ENCODE measurements around the gene PCCA. TPM values are rescaled to one million over a fixed set of nuclear protein-coding genes. Genes with fewer than 3 reads are reported as not detected.

The PCCA gene
- total and polyA plus RNA-seq, 9 donors, result 23.5 to 62.4 (median 45.8) TPM

DNA sequence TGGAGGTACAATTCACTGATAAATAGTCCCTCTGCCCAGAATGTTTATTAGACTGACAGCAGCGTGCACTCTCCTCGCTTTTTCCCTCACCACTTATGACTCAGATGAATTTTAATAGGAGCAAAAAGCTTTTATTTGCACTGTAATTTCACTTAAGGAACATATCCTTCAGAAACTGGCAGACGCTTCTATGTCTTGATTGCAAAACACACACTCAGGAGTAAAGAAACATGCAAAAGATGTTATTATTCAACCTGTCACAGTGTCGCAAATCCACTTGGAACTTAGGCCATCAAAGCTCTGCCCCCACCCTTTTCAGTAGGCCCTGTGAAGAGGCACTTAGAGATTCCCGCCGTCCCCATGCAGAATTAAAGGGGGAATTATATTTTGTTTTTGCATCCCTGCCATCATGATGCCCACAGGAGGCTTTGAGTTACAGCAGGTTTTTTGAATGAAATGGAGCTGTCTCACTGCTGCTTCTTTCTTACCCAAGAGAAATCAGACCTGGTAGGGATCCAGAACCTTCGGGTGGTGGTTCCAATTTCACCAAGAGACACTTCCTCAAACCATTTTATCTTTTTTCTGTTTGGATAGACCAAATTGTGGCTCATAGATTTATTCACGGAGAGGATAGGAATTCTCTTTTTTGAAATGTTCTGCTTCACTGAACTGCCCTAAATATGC is 425.2 kb downstream of the PCCA start:
- H3K4me1 ChIP-seq (ENCODE audit: insufficient read depth), result no peaks in the 10 kb centered on the region
- intact Hi-C loops (cut with DNase I), result loop anchor here (5.0 to 10.0 kb wide), 5 partner anchors 399 to 859 kb away; no protein-coding TSS in a partner anchor
- H3K36me3 ChIP-seq, result no peaks in the 10 kb centered on the region
- no peaks in the 10 kb centered on the region for H3K9me3 ChIP-seq
- H3K27ac ChIP-seq, result no peak overlapping the region
- TF ChIP-seq POLR2A (IDR thresholded peaks at IDR 0.05) (no peak), EP300 (IDR thresholded peaks at IDR 0.05) (no peak)
- TF ChIP-seq, protein P1, sequence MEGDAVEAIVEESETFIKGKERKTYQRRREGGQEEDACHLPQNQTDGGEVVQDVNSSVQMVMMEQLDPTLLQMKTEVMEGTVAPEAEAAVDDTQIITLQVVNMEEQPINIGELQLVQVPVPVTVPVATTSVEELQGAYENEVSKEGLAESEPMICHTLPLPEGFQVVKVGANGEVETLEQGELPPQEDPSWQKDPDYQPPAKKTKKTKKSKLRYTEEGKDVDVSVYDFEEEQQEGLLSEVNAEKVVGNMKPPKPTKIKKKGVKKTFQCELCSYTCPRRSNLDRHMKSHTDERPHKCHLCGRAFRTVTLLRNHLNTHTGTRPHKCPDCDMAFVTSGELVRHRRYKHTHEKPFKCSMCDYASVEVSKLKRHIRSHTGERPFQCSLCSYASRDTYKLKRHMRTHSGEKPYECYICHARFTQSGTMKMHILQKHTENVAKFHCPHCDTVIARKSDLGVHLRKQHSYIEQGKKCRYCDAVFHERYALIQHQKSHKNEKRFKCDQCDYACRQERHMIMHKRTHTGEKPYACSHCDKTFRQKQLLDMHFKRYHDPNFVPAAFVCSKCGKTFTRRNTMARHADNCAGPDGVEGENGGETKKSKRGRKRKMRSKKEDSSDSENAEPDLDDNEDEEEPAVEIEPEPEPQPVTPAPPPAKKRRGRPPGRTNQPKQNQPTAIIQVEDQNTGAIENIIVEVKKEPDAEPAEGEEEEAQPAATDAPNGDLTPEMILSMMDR (IDR thresholded peaks at IDR 0.05), result no peak
- H3K27me3 ChIP-seq, result no peaks in the 10 kb centered on the region
- DNase-seq, result no peak
- H3K4me3 ChIP-seq, result no peak overlapping the region
- WGBS, 3 donors, result 43 to 58% (median 49%) methylated on average over 8 of the region's 8 CpGs

DNA sequence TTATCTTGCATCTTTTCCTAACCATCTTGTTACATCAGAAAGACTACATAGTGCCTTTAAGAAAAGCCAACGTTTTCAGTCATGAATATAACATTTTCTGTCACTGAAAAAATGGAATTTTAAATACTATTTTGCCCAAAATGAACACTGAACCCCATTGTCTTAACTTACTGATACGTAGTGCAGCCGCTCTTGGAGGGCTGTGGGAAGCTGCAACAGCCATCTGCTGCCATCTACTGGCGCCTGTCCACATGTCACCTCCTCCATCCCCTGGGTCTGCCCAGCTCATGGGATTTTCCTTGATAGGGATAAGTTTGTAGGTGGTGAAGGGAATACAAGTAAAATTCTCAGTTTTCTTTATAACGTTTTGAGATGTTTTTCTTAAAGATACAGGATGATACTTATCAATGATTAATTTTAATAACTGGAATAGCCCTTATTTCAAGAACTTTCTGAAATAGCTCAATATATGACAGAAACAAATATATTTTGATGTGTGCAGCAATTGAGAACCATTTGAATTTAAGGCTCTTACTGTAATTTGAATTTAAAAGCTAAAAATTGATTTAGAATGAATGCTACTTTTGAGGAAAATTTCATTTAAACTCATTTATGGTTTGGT is 426.0 kb downstream of the PCCA start:
- H3K4me1 ChIP-seq (ENCODE audit: insufficient read depth), result no peaks in the 10 kb centered on the region
- no peak overlapping the region for H3K27ac ChIP-seq
- WGBS, 3 donors, result 0 to 1% (median 0%) methylated on average over 5 of the region's 5 CpGs
- no peaks in the 10 kb centered on the region for H3K9me3 ChIP-seq
- H3K27me3 ChIP-seq, result no peaks in the 10 kb centered on the region
- TF ChIP-seq, protein P1 (IDR thresholded peaks at IDR 0.05), result peak; percentile 49 to 73 (median 70)
- no peak for TF ChIP-seq EP300 (IDR thresholded peaks at IDR 0.05)
- H3K36me3 ChIP-seq, result no peaks in the 10 kb centered on the region
- peak; percentile 77 to 88 (median 85) for DNase-seq
- no peak overlapping the region for H3K4me3 ChIP-seq
- intact Hi-C loops (cut with DNase I), result loop anchor here (5.0 to 10.0 kb wide), 5 partner anchors 400 to 860 kb away; no protein-coding TSS in a partner anchor

DNA sequence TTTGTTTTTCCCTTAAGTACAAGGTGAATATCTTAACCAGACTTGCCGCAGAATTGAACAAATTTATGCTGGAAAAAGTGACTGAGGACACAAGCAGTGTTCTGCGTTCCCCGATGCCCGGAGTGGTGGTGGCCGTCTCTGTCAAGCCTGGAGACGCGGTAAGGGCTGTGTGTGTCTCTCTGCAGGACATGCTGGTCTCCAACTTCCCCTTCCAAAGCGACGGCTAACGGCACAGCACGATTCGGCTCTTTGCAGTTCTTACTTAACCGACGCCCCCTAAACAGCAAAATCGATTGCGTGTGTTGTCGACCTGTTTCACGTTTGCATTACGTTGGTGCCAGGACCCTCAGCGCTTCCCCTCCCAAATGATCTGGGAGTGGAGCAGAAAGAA is 426.5 kb downstream of the PCCA start:
- intact Hi-C loops (cut with DNase I), result loop anchor here (10.0 kb wide), 4 partner anchors 401 to 861 kb away; no protein-coding TSS in a partner anchor
- H3K9me3 ChIP-seq, result no peaks in the 10 kb centered on the region
- no peaks in the 10 kb centered on the region for H3K36me3 ChIP-seq
- WGBS, 3 donors, result 34 to 54% (median 48%) methylated on average over 20 of the region's 20 CpGs
- no peak overlapping the region for H3K27ac ChIP-seq
- TF ChIP-seq EP300 (IDR thresholded peaks at IDR 0.05), result no peak
- no peak for TF ChIP-seq POLR2A (IDR thresholded peaks at IDR 0.05)
- TF ChIP-seq, protein P1 (IDR thresholded peaks at IDR 0.05), result no peak
- DNase-seq, result no peak
- no peaks in the 10 kb centered on the region for H3K4me1 ChIP-seq (ENCODE audit: insufficient read depth)
- no peak overlapping the region for H3K4me3 ChIP-seq
- H3K27me3 ChIP-seq, result no peaks in the 10 kb centered on the region

DNA sequence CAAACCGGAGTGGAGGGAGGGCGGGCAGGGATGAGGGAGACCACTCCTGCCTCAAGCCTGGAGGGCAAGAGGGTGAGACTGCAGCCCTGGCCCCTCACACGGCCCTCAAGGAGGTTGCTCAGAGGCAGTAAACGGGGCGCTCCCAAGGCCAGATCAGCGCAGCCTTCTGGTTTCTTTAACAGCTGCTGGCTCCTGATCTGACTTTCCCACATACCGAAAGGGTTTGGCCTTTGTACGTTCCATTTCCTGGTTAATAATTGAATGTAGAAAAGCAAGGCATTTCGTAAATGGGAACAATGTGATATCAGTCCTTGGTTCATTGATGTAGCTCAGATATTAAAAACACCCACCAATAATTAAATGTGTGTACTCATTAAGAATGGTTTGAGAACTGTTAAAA is 428.2 kb downstream of the PCCA start:
- H3K9me3 ChIP-seq, result no peaks in the 10 kb centered on the region
- DNase-seq, result no peak
- TF ChIP-seq, protein P1 (IDR thresholded peaks at IDR 0.05), result no peak
- TF ChIP-seq POLR2A (IDR thresholded peaks at IDR 0.05) (no peak), EP300 (IDR thresholded peaks at IDR 0.05) (no peak)
- no peaks in the 10 kb centered on the region for H3K27me3 ChIP-seq
- H3K4me3 ChIP-seq, result no peak overlapping the region
- 37 to 60% (median 49%) methylated on average over 9 of the region's 9 CpGs for whole genome bisulfite sequencing, 3 donors
- no peak overlapping the region for H3K27ac ChIP-seq
- intact Hi-C loops (cut with DNase I), result loop anchor here (10.0 kb wide), 4 partner anchors 402 to 862 kb away; no protein-coding TSS in a partner anchor
- H3K36me3 ChIP-seq, result no peaks in the 10 kb centered on the region
- no peaks in the 10 kb centered on the region for H3K4me1 ChIP-seq (ENCODE audit: insufficient read depth)
